ENCODE measurements around the gene APBB1IP.

The APBB1IP gene

GRCh38 chr10:26475386-26475785 lies 37.2 kb downstream of the APBB1IP start:
- no peak for DNase-seq (ENCODE audit: low read depth)
- TF ChIP-seq, protein P1, sequence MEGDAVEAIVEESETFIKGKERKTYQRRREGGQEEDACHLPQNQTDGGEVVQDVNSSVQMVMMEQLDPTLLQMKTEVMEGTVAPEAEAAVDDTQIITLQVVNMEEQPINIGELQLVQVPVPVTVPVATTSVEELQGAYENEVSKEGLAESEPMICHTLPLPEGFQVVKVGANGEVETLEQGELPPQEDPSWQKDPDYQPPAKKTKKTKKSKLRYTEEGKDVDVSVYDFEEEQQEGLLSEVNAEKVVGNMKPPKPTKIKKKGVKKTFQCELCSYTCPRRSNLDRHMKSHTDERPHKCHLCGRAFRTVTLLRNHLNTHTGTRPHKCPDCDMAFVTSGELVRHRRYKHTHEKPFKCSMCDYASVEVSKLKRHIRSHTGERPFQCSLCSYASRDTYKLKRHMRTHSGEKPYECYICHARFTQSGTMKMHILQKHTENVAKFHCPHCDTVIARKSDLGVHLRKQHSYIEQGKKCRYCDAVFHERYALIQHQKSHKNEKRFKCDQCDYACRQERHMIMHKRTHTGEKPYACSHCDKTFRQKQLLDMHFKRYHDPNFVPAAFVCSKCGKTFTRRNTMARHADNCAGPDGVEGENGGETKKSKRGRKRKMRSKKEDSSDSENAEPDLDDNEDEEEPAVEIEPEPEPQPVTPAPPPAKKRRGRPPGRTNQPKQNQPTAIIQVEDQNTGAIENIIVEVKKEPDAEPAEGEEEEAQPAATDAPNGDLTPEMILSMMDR (IDR thresholded peaks at IDR 0.05; ENCODE audit: low read depth, low read length, missing control alignments): no peak
- no peak overlapping the region for H3K4me3 ChIP-seq (ENCODE audit: low read depth, low read length)

GRCh38 chr10:26477501-26477900 lies 39.4 kb downstream of the APBB1IP start:
- no peak for DNase-seq (ENCODE audit: low read depth)
- H3K4me3 ChIP-seq (ENCODE audit: low read depth, low read length): no peak overlapping the region
- TF ChIP-seq, protein P1 (IDR thresholded peaks at IDR 0.05; ENCODE audit: low read depth, low read length, missing control alignments): no peak

- no peak overlapping the region for H3K4me3 ChIP-seq (ENCODE audit: low read depth, low read length)
- DNase-seq (ENCODE audit: low read depth): no peak
- TF ChIP-seq, protein P1 (IDR thresholded peaks at IDR 0.05; ENCODE audit: low read depth, low read length, missing control alignments): no peak
Measured at GRCh38 chr10:26478061-26478460, 39.9 kb downstream of the APBB1IP start.

DNA sequence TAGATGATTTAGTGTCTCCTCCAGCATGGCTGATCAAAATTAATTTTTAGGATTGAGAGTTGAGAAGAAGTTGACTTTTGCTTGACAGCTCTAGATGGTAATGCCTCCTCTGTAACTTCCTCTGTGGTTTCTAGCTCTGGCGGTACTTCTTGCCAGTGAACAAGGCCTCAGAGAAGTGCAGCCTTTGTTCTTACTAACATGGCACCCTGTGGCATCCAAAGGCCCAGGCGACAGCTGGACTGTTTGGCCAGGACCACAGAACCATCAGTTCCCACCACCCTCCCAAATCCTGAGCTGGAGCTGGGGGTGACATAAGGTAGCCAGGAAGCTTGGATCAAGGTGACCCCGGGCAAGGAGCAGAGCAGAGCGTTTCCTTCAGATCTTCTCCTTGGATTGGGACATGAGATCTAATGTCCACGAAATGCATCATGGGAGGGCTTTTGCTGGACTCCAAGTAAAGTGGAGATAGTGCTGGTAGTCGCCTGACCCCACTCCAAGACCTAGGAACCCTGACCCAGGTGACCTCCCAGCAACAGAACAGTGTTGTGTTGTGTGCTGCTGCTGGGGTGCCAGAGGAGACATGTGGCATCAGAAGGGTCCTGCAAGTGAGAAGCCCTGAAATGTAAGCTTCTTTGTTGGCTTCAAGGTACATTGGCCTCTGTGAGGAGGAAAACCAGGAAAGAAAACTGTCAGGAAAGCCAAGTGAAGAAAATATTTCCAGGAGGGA lies 41.8 kb downstream of the APBB1IP start:
- no peak overlapping the region for H3K4me3 ChIP-seq (ENCODE audit: low read depth, low read length)
- DNase-seq (ENCODE audit: low read depth): no peak
- TF ChIP-seq, protein P1 (IDR thresholded peaks at IDR 0.05; ENCODE audit: low read depth, low read length, missing control alignments): no peak

DNA sequence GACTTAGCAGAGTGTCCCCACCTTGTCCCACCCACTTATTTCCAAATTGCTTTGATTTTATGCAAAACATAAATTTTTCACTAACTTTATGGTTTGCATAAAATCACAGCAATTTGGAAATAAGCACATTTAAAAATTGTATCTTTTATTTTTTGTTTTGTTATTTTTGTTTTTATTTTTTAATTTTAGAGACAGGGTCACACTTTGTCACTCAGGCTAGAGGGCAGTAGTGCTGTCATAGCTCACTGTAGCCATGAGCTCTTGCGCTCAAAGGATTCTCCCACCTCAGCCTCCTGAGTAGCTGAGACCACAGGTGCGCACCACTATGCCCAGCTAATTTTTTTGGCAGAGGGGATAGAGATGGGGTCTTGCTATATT lies 43.2 kb downstream of the APBB1IP start:
- no peak for DNase-seq (ENCODE audit: low read depth)
- TF ChIP-seq, protein P1 (IDR thresholded peaks at IDR 0.05; ENCODE audit: low read depth, low read length, missing control alignments): peak; percentile 35
- no peak overlapping the region for H3K4me3 ChIP-seq (ENCODE audit: low read depth, low read length)

DNA sequence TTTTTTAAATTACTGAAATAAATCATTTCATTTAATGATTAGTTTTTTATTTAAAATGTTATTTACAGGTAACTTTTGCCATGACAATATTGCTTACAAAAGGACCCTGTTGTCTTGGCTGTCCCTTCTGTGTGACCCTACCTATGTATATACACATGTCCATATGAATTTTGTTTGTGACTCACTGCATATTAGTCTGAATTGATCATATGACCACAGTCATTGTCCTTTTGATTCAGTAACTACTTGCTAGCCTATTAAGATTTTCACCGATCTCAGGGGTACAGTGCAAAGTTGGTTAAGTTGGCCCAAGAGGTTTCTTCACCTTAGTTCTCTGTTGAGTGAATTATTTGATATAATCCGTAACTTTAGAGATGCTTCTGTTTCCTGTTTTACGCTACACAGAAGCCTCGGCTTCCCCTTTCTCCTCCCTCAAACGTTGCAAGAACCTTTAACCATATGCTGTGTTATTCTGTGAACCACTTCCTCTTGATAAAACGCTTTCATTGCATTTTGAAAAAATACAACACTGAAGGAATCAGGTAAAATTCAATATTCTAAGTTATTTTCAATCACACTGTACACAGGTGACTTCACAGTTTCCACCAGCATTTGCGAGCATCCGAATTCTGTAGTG lies 43.9 kb downstream of the APBB1IP start:
- no peak for DNase-seq (ENCODE audit: low read depth)
- TF ChIP-seq, protein P1 (IDR thresholded peaks at IDR 0.05; ENCODE audit: low read depth, low read length, missing control alignments): no peak
- H3K4me3 ChIP-seq (ENCODE audit: low read depth, low read length): peak overlapping the region; percentile 38

DNA sequence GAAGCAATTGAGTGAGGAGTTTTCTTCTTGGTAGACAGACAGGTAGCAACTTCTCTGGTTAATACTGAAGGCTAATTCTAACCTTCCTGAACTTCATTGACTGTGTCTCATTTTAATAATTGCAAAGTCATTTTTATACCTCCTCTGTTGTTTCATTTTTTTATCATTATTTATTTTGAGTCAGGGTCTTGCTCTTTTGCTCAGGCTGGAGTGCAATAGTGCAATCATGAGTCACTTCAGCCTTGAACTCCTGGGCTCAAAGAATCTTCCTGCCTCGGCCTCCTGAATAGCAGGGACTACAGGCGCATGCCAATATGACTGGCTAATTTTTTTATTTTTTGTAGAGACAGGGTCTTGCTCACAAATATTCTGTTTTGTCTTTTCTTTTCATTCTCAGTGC lies 45.4 kb downstream of the APBB1IP start:
- H3K4me3 ChIP-seq (ENCODE audit: low read depth, low read length): no peak overlapping the region
- TF ChIP-seq, protein P1 (IDR thresholded peaks at IDR 0.05; ENCODE audit: low read depth, low read length, missing control alignments): no peak
- DNase-seq (ENCODE audit: low read depth): no peak
